Inflammatory macrophage treated with lipopolysaccharide for 4 hours (primary cell): ENCODE results near the gene MCOLN1.
"Not testable (repeated sequence)": the region's sequence is repeated elsewhere in the genome, so short reads cannot be mapped to it uniquely, and the experiment has no call there.

Experiments
- DNase-seq: peaks from one replicate; pipeline ENCODE4 v3.0.0-alpha.2; 2020

The MCOLN1 gene

GRCh38 chr19:7545300-7545699 is 22.9 kb downstream of the MCOLN1 start:
- no peak for DNase-seq

DNA sequence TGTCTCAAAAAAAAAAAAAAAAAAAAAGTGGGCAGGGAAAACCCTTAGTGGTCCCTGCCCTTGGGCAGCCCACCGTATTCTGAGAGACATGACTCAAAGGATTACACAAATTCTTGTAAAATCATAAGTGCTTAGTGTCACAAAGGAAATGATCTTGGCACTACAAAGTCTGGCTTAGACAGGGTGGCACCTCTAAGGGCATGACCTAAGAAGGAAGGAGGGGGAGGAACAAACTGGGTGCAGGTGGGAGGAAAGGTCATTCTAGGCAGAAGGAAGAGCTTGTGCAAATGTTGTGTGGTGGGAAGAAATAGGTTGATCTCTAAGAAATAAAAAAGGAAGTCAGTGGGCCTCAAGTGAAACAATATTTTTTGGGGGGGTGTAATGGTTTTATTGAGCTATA is 23.5 kb downstream of the MCOLN1 start:
- peak; percentile 88 for DNase-seq

DNA sequence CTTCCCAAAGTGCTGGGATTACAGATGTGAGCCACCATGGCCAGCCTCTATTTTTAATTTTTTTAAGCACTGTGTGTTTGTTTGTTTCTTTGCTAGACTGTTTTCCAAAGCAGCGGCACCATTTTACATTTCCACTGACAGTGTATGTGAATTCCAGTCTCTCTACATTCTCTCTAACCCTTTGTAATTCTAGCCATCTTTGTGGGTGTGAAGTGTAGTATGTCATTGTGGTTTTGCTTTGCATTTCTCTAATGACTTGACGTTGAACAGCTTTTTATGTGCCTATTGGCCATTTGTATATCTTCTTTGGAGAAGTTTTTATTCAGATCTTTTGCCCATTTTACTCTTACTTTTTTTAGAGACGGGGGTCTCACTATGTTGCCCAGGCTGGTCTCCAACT is 24.7 kb downstream of the MCOLN1 start:
- peak; percentile 61 for DNase-seq

DNA sequence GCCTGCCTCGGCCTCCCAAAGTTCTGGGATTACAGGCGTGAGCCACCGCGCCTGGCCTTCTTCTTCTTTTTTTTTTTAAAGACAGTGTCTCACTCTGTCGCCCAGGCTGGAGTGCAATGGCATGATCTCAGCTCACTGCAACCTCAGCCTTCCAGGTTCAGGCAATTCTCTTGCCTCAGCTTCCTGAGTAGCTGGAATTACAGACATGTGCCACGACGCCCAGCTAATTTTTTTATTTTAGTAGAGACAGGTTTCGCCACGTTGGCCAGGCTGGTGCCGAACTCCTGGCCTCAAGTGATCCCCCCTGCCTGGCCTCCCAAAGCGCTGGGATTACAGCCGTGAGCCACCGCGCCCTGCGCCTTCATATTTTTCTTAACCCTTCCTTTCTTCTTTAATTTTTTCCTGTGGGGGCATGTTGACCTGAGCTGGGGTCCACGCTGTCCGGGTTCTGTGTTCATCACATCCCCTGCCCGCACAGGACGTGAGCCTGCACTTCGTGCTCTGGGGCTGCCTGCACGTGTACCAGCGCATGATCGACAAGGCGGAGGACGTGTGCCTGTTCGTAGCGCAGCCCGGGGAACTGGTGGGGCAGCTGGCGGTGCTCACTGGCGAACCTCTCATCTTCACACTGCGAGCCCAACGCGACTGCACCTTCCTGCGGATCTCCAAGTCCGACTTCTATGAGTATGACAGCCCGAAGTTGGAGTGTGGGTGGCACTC is 27.2 kb downstream of the MCOLN1 start:
- DNase-seq, result peak; percentile 55

- DNase-seq, result no peak
Observed at GRCh38 chr19:7550169-7550770, 27.8 kb downstream of the MCOLN1 start.

DNA sequence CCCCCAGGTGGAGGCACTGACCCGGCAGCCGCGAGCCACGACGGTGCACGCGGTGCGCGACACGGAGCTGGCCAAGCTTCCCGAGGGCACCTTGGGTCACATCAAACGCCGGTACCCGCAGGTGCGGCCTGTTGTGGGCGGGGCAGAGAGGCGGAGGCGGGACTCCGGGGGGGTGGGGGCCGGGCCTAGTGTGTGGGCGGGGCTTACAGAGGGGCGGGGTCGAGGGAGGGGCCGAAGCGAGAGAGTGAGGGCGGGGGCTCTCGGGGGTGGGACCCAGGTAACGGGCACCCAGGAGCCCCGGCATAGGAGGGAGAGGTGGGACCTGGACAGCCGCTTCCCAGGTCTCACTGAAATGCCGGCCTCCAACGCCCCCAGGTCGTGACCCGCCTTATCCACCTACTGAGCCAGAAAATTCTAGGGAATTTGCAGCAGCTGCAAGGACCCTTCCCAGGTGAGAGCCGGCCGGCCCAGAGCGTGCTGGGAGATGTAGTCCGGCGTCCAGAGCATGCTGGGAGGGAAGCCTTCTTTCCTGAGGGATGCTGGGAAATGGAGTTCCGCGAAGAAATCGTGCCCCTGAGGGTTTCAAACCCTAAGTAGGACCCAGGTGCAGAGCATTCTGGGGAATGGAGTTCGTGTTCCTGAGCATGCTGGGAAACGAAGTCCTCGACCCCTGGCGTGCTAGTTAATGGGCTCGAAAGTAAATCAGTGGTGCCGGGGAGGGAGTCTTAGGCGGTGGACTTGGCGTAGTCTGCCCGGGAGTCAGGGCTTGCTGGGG is 28.8 kb downstream of the MCOLN1 start:
- DNase-seq, result peak; percentile 22

GRCh38 chr19:7552781-7553180 is 30.4 kb downstream of the MCOLN1 start:
- DNase-seq, result no peak

- no peak for DNase-seq
Observed at GRCh38 chr19:7554565-7554964, 32.1 kb downstream of the MCOLN1 start.

DNA sequence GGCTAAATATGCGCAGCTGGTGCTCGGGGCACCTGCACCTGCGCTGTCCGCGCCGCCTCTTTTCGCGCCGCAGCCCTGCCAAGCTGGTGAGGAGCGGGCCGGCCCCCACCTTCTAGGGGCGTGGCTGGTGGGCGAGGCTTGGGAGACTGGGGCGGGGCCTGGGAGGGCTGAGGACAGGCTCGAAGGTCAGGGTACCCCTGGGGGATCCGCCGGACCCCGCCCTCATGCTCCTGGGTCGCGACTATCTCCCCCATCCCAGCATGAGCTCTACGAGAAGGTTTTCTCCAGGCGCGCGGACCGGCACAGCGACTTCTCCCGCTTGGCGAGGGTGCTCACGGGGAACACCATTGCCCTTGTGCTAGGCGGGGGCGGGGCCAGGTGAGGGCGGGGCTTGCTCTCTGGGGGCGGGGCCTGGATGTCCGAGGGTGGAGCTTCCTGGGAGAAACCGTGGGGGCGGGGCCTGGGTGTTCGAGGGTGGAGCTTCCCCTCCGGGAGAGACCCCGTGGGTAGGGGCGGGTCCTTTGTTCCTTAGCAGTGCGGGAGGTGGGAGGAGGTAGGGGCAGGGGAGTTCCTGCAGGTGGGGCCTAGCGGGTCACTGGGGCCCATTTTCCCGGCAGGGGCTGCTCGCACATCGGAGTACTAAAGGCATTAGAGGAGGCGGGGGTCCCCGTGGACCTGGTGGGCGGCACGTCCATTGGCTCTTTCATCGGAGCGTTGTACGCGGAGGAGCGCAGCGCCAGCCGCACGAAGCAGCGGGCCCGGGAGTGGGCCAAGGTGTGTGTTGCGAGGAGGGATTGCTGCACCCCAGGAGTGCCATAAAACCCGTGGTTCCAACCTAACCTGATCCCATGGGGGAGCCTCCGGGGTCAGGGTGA is 32.8 kb downstream of the MCOLN1 start:
- DNase-seq, result no peak

DNA sequence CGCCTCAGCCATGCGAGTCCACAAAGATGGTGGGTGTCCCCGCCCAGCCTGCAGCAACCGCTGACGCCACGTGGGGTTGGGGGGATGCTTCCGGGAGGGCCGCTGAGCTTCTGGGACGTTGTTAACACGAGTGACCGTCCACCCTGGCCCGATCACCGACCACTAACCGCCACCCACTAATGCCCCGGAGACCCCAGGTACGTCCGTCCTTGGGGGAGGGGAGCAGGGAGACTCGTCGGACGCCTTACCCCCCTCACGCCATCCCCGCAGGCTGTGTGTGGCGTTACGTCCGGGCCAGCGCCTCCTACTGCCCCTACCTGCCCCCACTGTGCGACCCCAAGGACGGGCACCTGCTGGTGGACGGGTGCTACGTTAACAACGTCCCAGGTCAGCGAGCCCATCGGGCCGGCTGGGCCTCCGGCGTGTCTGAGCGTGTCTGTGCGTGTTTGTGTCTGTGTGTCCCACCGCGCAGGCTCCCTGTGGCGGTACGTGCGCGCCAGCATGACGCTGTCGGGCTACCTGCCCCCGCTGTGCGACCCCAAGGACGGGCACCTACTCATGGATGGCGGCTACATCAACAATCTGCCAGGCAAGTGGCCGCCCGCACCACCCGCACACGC is 34.4 kb downstream of the MCOLN1 start:
- no peak for DNase-seq

- DNase-seq, result no peak
Observed at GRCh38 chr19:7558667-7559066, 36.2 kb downstream of the MCOLN1 start.

GRCh38 chr19:7559102-7559501 is 36.7 kb downstream of the MCOLN1 start:
- DNase-seq, result no peak

DNA sequence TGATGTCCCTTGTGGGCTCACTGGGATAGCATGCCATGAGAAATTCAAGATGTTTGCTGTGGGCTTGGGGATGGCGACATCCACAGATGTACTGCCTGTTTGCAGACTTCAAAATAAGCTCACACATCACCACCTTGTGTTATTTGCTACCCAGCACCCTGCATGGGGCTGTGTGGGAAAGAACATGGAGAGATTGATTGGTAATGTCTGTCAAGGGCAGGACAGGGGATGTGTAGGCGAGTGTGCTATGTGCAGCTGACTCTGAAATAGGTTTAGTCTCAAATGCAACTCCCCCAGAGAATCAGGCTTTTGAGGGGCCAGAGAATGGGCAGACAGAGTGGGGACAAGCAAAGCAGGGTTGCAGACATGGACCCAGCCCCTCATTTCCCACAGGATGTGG is 37.8 kb downstream of the MCOLN1 start:
- peak; percentile 10 for DNase-seq

- DNase-seq, result peak; percentile 55
Observed at GRCh38 chr19:7561325-7561724, 38.9 kb downstream of the MCOLN1 start.

DNA sequence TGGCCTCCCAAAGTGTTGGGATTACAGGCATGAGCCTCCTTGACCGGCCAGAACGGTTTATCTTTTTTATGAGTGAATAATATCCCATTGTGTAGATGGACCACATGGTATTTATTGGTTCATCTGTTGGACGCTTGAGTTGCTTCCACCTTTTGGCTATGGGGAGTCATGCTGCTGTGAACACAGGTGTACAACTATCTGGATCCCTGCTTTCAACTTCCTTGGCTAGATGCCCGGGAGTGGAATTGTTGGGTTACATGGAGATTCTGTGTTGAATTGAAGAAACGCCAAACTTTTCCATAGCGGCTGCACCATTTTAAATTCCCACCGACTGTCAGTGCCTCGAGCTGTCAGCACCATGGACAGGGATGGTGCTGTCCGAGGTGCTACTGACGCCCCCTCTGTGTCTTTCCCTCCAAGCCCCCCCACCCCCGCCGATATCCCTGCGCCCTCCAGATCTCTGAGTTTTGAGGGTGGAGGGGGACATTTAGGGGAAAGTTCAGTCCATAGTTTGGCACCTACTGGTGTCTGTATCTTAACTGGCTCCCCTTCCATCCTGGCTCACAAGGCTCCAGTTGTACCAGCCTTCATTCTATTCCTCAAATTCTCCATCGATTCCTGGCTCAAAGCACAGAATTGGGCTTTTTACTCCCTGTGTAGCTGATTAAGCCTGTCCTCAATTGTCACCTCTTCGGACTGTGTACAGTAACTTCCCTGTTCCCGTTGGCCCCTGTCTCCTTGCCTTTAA is 40.4 kb downstream of the MCOLN1 start:
- no peak for DNase-seq

GRCh38 chr19:7564866-7565265 is 42.4 kb downstream of the MCOLN1 start:
- DNase-seq, result no peak

- DNase-seq, result no peak
Observed at GRCh38 chr19:7565332-7565731, 42.9 kb downstream of the MCOLN1 start.

DNA sequence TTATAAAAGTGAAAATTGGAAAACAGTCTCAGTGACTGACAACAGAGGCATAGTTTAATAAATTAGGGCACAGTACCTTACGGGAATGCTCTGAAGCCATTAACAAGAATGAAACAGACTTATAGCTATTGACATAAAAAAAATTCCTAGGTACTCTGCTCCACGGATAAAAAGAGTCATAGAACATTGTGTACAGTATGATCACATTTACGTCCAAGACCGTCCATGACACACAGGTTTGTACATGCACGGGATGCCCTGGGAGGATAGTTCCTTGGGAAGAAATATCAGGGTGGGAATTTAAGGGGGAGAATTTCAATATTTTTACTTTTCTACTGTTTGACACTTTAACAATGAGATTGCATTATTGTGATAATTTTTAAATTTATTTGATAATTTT is 48.3 kb downstream of the MCOLN1 start:
- DNase-seq, result no peak

DNA sequence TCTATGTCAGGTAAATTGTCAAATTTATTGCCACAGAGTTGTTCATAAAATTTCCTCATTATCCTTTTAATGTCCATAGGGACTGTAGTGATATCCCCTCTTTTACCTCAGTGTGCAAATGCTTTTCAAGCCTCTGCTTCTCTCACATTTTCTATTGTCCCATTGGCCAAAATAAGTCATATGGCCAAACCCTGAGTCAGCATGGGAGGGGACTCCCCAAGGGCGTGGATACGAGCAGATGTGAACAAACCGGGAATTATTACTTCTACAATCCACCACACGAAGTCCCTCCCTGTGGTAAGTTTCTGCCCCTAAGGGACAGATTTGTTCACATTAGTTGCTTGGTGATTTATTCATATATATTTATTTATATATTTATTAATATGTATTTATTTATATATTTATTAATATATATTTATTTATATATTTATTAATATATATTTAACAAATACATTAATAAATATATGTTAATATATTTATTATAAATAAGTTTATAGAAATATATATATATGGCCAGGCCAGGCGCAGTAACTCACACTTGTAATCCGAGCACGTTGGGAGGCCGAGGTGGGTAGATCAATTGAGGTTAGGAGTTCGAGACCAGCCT is 53.1 kb downstream of the MCOLN1 start:
- peak; percentile 79 for DNase-seq

DNA sequence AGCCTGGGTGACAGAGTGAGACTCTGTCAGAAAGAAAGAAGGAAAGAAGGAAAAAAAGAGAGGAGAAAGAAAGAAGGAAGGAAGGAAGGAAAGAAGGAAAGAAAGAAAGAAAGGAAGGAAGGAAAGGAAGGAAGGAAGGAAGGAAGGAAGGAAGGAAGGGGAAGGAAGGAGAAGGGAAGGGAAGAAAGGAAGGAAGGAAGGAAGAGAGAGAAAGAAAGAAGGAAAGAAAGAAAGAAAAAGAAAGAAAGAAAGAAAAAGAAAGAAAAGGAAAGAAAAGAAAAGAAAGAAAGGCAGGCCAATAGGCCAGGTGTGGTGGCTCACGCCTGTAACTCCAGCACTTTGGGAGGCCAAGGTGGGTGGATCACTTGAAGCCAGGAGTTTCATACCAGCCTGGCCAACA is 55.0 kb downstream of the MCOLN1 start:
- not testable (repeated sequence) for DNase-seq

- DNase-seq, result no peak
Observed at GRCh38 chr19:7578127-7578526, 55.7 kb downstream of the MCOLN1 start.
